CD14-positive monocyte (primary cell): ENCODE measurements around the gene UROS. TPM values are rescaled to one million over a fixed set of nuclear protein-coding genes. Genes with fewer than 3 reads are reported as not detected.

Experiments used
- DNase-seq, 3 donors: peaks; one replicate each; pipeline ENCODE4 v3.0.0-alpha.2; 2011 to 2022
- H2AFZ ChIP-seq: 2 replicates; pipeline ENCODE4 v1.6.0; 2012; ENCODE audit warnings: mild to moderate bottlenecking, low read depth, low read length, inconsistent platforms; ENCODE audit not compliant: insufficient read depth, poor library complexity, severe bottlenecking
- H3K27ac ChIP-seq, 2 donors: 1 replicate in 1 of 2; 2 replicates in 1 of 2; pipeline ENCODE4 v1.5.1; 2012 to 2013; ENCODE audit warnings: low read length in 2 of 2, control low read depth in 1 of 2, inconsistent platforms in 1 of 2, low read depth in 1 of 2, mild to moderate bottlenecking in 1 of 2
- H3K27me3 ChIP-seq, 2 donors: one replicate each; pipeline versions ENCODE4 v1.6.0 to v1.6.1; 2011 to 2013; ENCODE audit warnings: low read length in 2 of 2; ENCODE audit not compliant: control insufficient read depth in 2 of 2, insufficient read depth in 2 of 2
- H3K36me3 ChIP-seq, 2 donors: replicated peaks in 1 of 2; 1 replicate in 1 of 2; 2 replicates in 1 of 2; pipeline versions ENCODE4 v1.5.1 to v1.6.1; 2012 to 2013; ENCODE audit warnings: low read length in 2 of 2, control low read depth in 1 of 2, inconsistent platforms in 1 of 2, mild to moderate bottlenecking in 1 of 2; ENCODE audit not compliant: insufficient read depth in 2 of 2, control insufficient read depth in 1 of 2
- H3K4me1 ChIP-seq, 2 donors: 1 replicate in 1 of 2; 2 replicates in 1 of 2; pipeline versions ENCODE4 v1.5.1 to v1.6.1; 2012 to 2013; ENCODE audit warnings: low read length in 2 of 2, control low read depth in 1 of 2, inconsistent platforms in 1 of 2, mild to moderate bottlenecking in 1 of 2, moderate library complexity in 1 of 2; ENCODE audit not compliant: insufficient read depth in 2 of 2, control insufficient read depth in 1 of 2
- H3K4me2 ChIP-seq: replicated peaks from 2 replicates; pipeline ENCODE3; 2012; ENCODE audit warnings: low read length, moderate library complexity, mild to moderate bottlenecking; ENCODE audit not compliant: poor library complexity, severe bottlenecking; ENCODE audit errors: extremely low read depth
- H3K4me3 ChIP-seq, 3 experiments: fragments of 200-600 bp in 1 of 3; sonication (generic) in 1 of 3; replicated peaks in 1 of 3; 1 replicate in 2 of 3; 2 replicates in 1 of 3; pipeline ENCODE4 v1.5.1; 2011 to 2013; ENCODE audit warnings: low read length in 3 of 3, mild to moderate bottlenecking in 3 of 3, control low read depth in 2 of 3, low read depth in 2 of 3, inconsistent platforms in 1 of 3, moderate library complexity in 1 of 3
- H3K79me2 ChIP-seq: 2 replicates; pipeline ENCODE4 v1.6.0; 2012; ENCODE audit warnings: mild to moderate bottlenecking, control low read depth, inconsistent platforms, low read length, moderate library complexity; ENCODE audit not compliant: insufficient read depth
- H3K9ac ChIP-seq: 2 replicates; pipeline ENCODE4 v1.6.0; 2017; ENCODE audit warnings: low read length, mild to moderate bottlenecking; ENCODE audit not compliant: insufficient read depth, poor library complexity, severe bottlenecking
- H3K9me3 ChIP-seq, 2 donors: replicated peaks in 1 of 2; 1 replicate in 1 of 2; 2 replicates in 1 of 2; pipeline versions ENCODE4 v1.5.1 to v1.6.1; 2012 to 2013; ENCODE audit warnings: low read length in 2 of 2, control low read depth in 1 of 2; ENCODE audit not compliant: control insufficient read depth in 1 of 2, insufficient read depth in 1 of 2
- H4K20me1 ChIP-seq: 2 replicates; pipeline ENCODE4 v1.6.0; 2012; ENCODE audit warnings: mild to moderate bottlenecking, low read length, control low read depth, moderate library complexity; ENCODE audit not compliant: insufficient read depth
- H3K27ac Mint-ChIP-seq, 7 donors: one replicate each; pipeline ENCODE4 v1.8.0; 2020; ENCODE audit warnings: mild to moderate bottlenecking in 7 of 7, mixed read lengths in 7 of 7, moderate library complexity in 6 of 7, inconsistent platforms in 2 of 7
- H3K27me3 Mint-ChIP-seq, 3 donors: one replicate each; pipeline ENCODE4 v1.8.0; 2021 to 2022; ENCODE audit warnings: low read depth in 3 of 3, mild to moderate bottlenecking in 3 of 3, mixed read lengths in 3 of 3, moderate library complexity in 3 of 3, inconsistent platforms in 1 of 3
- H3K36me3 Mint-ChIP-seq, 2 donors: one replicate each; pipeline ENCODE4 v1.8.0; 2020; ENCODE audit warnings: mixed read lengths in 2 of 2, inconsistent platforms in 1 of 2, mild to moderate bottlenecking in 1 of 2
- H3K4me1 Mint-ChIP-seq: one replicate; pipeline ENCODE4 v1.8.0; 2020; ENCODE audit warnings: mild to moderate bottlenecking, mixed read lengths
- H3K4me3 Mint-ChIP-seq, 2 donors: one replicate each; pipeline ENCODE4 v1.8.0; 2020; ENCODE audit warnings: mild to moderate bottlenecking in 2 of 2, mixed read lengths in 2 of 2, moderate library complexity in 1 of 2
- H3K9me3 Mint-ChIP-seq, 7 donors: one replicate each; pipeline ENCODE4 v1.8.0; 2020 to 2022; ENCODE audit warnings: mixed read lengths in 7 of 7, mild to moderate bottlenecking in 6 of 7, moderate library complexity in 6 of 7, inconsistent platforms in 2 of 7
- CTCF ChIP-seq: fragments of 200-600 bp; IDR thresholded peaks from one replicate; pipeline ENCODE4 v1.8.0; 2022; ENCODE audit warnings: antibody characterized with exemption, mild to moderate bottlenecking
- WGBS: methylation state at CpG from one replicate; pipeline ENCODE4 v1.1.5; 2013; ENCODE audit warnings: missing lambda C conversion rate; ENCODE audit not compliant: insufficient coverage; 5-methylcytosine and 5-hydroxymethylcytosine counted together
- intact Hi-C, 2 donors: fragments of 100-400 bp; cut with micrococcal nuclease; formaldehyde crosslinking; loops; one replicate each; pipeline versions ENCODE4 v1.15.0 to v1.15.1; 2023
- polyA plus RNA-seq, 3 donors: library from polyadenylated mRNA; depleted of rRNA in 1 of 3; unstranded in 2 of 3; stranded (reverse) in 1 of 3; fragments of 300-500 nt in 2 of 3; fragments of >200 nt in 1 of 3; fragmentation: Illumina TruSeq in 2 of 3; gene quantifications; 1 replicate in 2 of 3; 2 replicates in 1 of 3; pipeline ENCODE4 v1.2.3, GENCODE V29; 2012 to 2021

The UROS gene
- polyA plus RNA-seq, 3 donors = 18.1 to 42.3 (median 39.8) TPM

GRCh38 chr10:125820701-125821100 lies 2.4 kb downstream of the UROS start:
- no peaks in the 10 kb centered on the region for H3K9me3 ChIP-seq
- H4K20me1 ChIP-seq = peaks cover 4% of the 10 kb centered on the region
- H3K4me1 Mint-ChIP-seq = peaks cover 17% of the 10 kb centered on the region
- no peaks in the 10 kb centered on the region for H3K27me3 Mint-ChIP-seq
- no peak overlapping the region for H2AFZ ChIP-seq
- H3K9ac ChIP-seq = no peak overlapping the region
- no peaks in the 10 kb centered on the region for H3K9me3 Mint-ChIP-seq
- 78% methylated on average over 1 of the region's 1 CpG for WGBS
- H3K79me2 ChIP-seq = peaks cover 31% of the 10 kb centered on the region
- H3K27me3 ChIP-seq = no peaks in the 10 kb centered on the region
- no peak for DNase-seq
- peaks cover 2 to 3% of the 10 kb centered on the region in 2 donors for H3K36me3 Mint-ChIP-seq
- no peak overlapping the region for H3K4me3 ChIP-seq
- H3K27ac Mint-ChIP-seq = no peak overlapping the region
- intact Hi-C loops = loop anchor here (5.0 to 10.0 kb wide), 5 partner anchors 77 to 666 kb away; partner anchors contain the start of gene FANK1 (in 1 of the 2)
- TF ChIP-seq CTCF = no peak
- H3K4me1 ChIP-seq = peaks cover 24 to 26% of the 10 kb centered on the region in 2 donors
- H3K36me3 ChIP-seq = peaks cover 3 to 7% of the 10 kb centered on the region in 2 donors
- no peak overlapping the region for H3K4me3 Mint-ChIP-seq
- no peak overlapping the region for H3K27ac ChIP-seq
- no peak overlapping the region for H3K4me2 ChIP-seq

GRCh38 chr10:125817337-125817946 lies 5.6 kb downstream of the UROS start:
- Mint-ChIP-seq H3K4me1 (peaks cover 14% of the 10 kb centered on the region), H3K4me3 (no peak overlapping the region), H3K27me3 (peaks cover 0 to 1% (median 0%) of the 10 kb centered on the region in 3 donors), H3K36me3 (peaks cover 30 to 33% of the 10 kb centered on the region in 2 donors), H3K27ac (no peak overlapping the region), H3K9me3 (no peaks in the 10 kb centered on the region)
- intact Hi-C loops = loop anchor here in 1 of 2 donors (5.0 kb wide), 1 partner anchor 85 kb away; no protein-coding TSS in a partner anchor
- Histone ChIP-seq H3K9ac (no peak overlapping the region), H3K4me3 (no peak overlapping the region), H3K79me2 (peaks cover 4% of the 10 kb centered on the region), H4K20me1 (no peaks in the 10 kb centered on the region), H3K36me3 (peaks cover 26 to 33% of the 10 kb centered on the region in 2 donors), H3K4me1 (peaks cover 8 to 9% of the 10 kb centered on the region in 2 donors), H3K27ac (no peak overlapping the region), H3K9me3 (no peaks in the 10 kb centered on the region), H3K27me3 (no peaks in the 10 kb centered on the region), H3K4me2 (no peak overlapping the region), H2AFZ (no peak overlapping the region)
- DNase-seq = no peak
- WGBS = 100% methylated on average over 2 of the region's 6 CpGs
- TF ChIP-seq CTCF = no peak
